ENCODE measurements around the gene FGD6.
A peak's percentile ranks its signal among the peaks of the same experiment; 100 is the strongest.
"Not testable (repeated sequence)": the region's sequence is repeated elsewhere in the genome, so short reads cannot be mapped to it uniquely, and the experiment has no call there.

The FGD6 gene

DNA sequence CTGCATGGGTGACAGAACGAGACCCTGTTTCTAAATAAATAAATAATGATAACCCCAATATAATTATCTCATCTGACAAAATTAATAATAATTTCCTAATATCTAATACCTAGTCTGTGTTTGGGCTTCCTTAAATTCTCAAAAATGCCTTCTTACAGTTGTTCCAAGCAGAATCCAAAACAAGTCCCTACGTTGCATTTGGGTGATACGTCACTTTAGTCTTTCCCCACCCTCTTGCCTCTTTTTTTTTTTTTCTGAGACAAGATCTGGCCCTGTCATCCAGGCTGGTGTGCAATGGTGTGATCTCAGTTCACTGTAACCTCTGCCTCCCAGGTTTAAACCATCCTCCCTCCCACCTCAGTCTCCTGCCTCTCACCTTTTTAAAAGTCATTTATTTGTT lies 27.1 kb upstream of the FGD6 start:
- DNase-seq (ENCODE audit: low spot score) = no peak
- TF ChIP-seq, protein P1, sequence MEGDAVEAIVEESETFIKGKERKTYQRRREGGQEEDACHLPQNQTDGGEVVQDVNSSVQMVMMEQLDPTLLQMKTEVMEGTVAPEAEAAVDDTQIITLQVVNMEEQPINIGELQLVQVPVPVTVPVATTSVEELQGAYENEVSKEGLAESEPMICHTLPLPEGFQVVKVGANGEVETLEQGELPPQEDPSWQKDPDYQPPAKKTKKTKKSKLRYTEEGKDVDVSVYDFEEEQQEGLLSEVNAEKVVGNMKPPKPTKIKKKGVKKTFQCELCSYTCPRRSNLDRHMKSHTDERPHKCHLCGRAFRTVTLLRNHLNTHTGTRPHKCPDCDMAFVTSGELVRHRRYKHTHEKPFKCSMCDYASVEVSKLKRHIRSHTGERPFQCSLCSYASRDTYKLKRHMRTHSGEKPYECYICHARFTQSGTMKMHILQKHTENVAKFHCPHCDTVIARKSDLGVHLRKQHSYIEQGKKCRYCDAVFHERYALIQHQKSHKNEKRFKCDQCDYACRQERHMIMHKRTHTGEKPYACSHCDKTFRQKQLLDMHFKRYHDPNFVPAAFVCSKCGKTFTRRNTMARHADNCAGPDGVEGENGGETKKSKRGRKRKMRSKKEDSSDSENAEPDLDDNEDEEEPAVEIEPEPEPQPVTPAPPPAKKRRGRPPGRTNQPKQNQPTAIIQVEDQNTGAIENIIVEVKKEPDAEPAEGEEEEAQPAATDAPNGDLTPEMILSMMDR (IDR thresholded peaks at IDR 0.05; ENCODE audit: borderline replicate concordance, control extremely low read depth, extremely low read depth, insufficient read depth, missing control alignments) = no peak
- in situ Hi-C loops (cut with MboI; ENCODE audit: low sequenced_read_pairs, unreplicated experiment) = no loop called here

DNA sequence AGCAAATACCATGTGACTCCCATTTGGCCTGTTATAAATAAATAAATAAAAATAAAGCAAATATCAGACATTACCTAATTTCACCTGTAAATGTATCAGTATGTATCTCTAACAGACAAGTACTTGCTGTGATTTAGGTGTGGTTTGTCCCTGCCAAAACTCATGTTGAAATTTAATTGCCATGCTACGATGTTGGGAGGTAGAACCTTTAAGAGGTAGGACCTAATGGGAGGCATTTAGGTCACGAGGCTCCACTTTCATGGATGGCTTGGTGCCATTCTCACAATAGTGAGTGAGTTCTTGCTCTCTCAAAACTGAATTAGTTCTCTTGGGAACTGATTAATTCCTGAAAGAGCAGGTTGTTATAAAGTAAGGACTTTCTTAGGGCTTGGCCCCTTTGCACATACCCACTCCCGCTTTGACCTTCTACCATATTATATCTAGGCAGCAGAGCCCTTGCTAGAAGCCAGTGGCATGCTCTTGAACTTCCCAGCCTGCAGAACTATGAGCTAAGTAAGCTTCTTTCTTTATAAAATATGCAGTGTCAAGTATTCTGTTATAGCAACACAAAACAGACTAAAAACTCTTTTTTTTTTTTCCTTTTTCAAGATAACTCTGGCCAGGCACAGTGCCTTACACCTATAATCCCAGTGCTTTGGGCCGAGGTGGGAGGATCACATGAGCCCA lies 26.4 kb upstream of the FGD6 start:
- no peak for DNase-seq (ENCODE audit: low spot score)
- in situ Hi-C loops (cut with MboI; ENCODE audit: low sequenced_read_pairs, unreplicated experiment) = no loop called here
- TF ChIP-seq, protein P1 (IDR thresholded peaks at IDR 0.05; ENCODE audit: borderline replicate concordance, control extremely low read depth, extremely low read depth, insufficient read depth, missing control alignments) = no peak

DNA sequence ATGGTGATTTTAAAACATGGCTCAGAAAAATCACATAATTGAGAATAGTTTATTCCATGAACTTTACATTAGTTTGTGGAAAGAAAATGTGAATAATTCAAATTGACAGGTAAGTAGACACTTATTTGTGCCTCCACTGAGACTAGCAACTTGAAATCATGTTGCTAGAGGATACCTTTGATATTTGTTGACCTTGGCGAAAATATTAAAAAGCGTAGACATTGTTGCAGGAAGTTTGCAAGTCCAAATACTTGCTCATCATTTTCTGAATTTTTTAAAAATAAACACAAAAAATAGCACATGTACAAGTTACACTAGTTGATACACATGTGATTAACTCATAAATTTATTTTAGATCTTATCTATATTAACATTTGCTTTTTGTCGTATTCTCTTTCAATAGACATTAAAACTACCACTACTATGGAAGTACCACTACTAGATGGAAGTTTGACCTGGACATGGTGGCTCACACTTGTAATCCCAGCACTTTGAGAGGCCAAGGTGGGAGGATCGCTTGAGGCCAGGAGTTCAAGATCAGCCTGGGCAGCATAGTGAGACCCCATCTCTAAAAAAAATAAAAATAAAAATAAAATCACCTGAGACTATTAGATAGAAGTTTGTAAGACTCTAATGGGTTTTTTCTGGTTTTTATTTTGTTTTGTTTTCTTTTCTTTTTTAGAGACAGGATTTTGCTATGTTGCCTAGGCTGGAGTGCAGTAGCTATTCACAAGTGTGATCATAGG lies 24.7 kb upstream of the FGD6 start:
- in situ Hi-C loops (cut with MboI; ENCODE audit: low sequenced_read_pairs, unreplicated experiment) = no loop called here
- TF ChIP-seq, protein P1 (IDR thresholded peaks at IDR 0.05; ENCODE audit: borderline replicate concordance, control extremely low read depth, extremely low read depth, insufficient read depth, missing control alignments) = no peak
- no peak for DNase-seq (ENCODE audit: low spot score)

DNA sequence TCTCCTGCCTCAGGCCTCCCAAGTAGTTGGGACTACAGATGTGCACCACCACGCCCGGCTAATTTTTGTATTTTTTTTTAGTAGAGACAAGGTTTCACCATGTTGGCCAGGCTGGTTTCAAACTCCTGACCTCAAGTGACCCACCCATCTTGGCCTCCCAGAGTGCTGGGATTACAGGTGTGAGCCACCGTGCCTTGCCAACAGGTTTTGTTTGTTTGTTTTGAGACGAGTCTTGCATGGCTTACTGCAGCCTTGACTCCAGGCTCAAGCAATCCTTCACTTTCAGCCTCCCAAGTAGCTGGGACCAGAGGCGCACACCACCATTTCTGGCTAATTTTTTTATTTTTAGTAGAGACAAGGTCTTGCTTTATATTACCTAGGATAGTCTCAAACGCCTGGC lies 23.9 kb upstream of the FGD6 start:
- DNase-seq (ENCODE audit: low spot score); in situ Hi-C loops (cut with MboI; ENCODE audit: low sequenced_read_pairs, unreplicated experiment): not testable (repeated sequence)

DNA sequence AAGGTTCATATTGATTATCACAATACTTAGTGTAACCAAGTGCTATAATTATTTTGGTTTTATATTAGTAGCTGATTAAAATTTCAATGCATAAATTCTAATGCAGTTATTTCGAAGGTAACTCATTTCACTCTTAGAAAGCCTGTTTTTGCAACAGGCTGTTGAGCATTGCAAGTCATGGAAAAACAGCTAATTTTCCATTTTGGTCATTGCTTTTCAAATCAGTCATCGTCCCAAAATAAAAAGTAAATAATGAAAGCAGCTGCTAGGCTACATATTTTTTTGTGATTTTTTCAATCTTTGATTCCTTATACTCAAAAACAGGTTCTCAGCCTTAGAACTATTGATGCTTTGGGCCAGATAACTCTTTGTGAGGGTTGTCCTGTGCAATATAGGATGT lies 23.3 kb upstream of the FGD6 start:
- TF ChIP-seq, protein P1 (IDR thresholded peaks at IDR 0.05; ENCODE audit: borderline replicate concordance, control extremely low read depth, extremely low read depth, insufficient read depth, missing control alignments) = no peak
- peak; percentile 24 for DNase-seq (ENCODE audit: low spot score)
- in situ Hi-C loops (cut with MboI; ENCODE audit: low sequenced_read_pairs, unreplicated experiment) = no loop called here

DNA sequence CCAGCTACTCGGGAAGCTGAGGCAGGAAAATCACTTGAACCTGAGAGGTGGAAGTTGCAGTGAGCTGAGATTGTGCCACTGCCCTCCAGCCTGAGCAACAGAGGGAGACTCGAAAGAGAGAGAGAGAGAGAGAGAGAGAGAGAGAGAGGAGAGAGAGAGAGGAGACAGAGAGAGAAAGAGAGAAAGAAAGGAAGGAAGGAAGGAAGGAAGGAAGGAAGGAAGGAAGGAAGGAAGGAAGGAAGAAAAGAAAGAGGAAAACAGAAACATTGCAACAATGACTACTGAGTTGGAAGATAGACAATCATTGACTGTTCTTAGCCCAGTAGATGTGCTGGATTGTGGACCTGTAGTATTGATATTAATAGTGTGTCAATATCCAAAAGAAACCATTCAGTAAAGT lies 22.6 kb upstream of the FGD6 start:
- in situ Hi-C loops (cut with MboI; ENCODE audit: low sequenced_read_pairs, unreplicated experiment); DNase-seq (ENCODE audit: low spot score): not testable (repeated sequence)

DNA sequence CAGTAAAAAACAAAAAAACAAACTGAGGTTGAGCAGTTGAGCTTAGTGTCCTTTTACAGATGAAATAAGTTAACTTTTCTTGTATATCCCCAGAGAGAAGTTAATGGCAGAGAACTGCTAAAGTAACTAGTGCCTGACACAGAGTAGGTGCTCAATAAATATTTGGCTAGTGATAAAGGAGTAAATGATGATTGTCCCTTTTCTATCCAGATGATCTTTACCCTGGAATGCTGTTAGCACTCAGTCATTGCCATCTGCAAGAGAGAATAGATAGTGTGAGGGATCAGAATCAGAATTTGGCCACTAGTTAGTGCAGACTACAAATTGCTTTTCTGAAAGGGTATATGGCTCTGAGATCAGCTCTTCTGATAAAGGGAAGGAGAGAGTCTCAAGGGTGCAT lies 21.9 kb upstream of the FGD6 start:
- TF ChIP-seq, protein P1 (IDR thresholded peaks at IDR 0.05; ENCODE audit: borderline replicate concordance, control extremely low read depth, extremely low read depth, insufficient read depth, missing control alignments) = no peak
- no peak for DNase-seq (ENCODE audit: low spot score)
- in situ Hi-C loops (cut with MboI; ENCODE audit: low sequenced_read_pairs, unreplicated experiment) = no loop called here
